Measurements from ENCODE around the gene CD247.

GRCh38 chr1:167541610-167542009 lies 23.3 kb upstream of the CD247 start:
- TF ChIP-seq CTCF (conservative IDR thresholded peaks at IDR 0.05; ENCODE audit: low read depth, low read length): no peak
- no peak for TF ChIP-seq EZH2phosphoT487 (IDR thresholded peaks at IDR 0.05; ENCODE audit: borderline replicate concordance, low read length)
- no peak for TF ChIP-seq EZH2 (IDR thresholded peaks at IDR 0.05; ENCODE audit: low read length, unreplicated experiment)
